ENCODE data around the gene C19orf47. TPM values are rescaled to one million over a fixed set of nuclear protein-coding genes. Genes with fewer than 3 reads are reported as not detected.

The C19orf47 gene
- total RNA-seq, 2 donors from 2014 or later, result 20.2 to 34.2 TPM

GRCh38 chr19:40286971-40287421 lies 61.2 kb downstream of the C19orf47 start:
- no peak for DNase-seq (ENCODE audit: low spot score)
- H3K9me3 ChIP-seq, result no peaks in the 10 kb centered on the region
- no peak for ATAC-seq (ENCODE audit: insufficient number of reproducible peaks, low FRiP score, low read depth)

GRCh38 chr19:40286235-40286970 lies 61.8 kb downstream of the C19orf47 start:
- ATAC-seq (ENCODE audit: insufficient number of reproducible peaks, low FRiP score, low read depth) (no peak), DNase-seq (ENCODE audit: low spot score) (no peak)
- TF ChIP-seq CTCF (IDR thresholded peaks at IDR 0.05), result no peak
- Histone ChIP-seq H3K9me3 (no peaks in the 10 kb centered on the region), H3K27me3 (replicated peaks; ENCODE audit: insufficient read depth) (no peaks in the 10 kb centered on the region), H3K27ac (peak overlapping the region; percentile 92 to 97), H3K4me3 (peak overlapping the region; percentile 96), H3K36me3 (no peaks in the 10 kb centered on the region), H3K4me1 (ENCODE audit: control insufficient read depth in 1 of 2, low read depth in 2 of 2) (peaks cover 11 to 34% of the 10 kb centered on the region in 2 donors)

More at GRCh38 chr19:40286971-40287421, 61.2 kb downstream of the C19orf47 start:
- no peak for TF ChIP-seq CTCF (IDR thresholded peaks at IDR 0.05)
- no peaks in the 10 kb centered on the region for H3K27me3 ChIP-seq (replicated peaks; ENCODE audit: insufficient read depth)
- no peak overlapping the region for H3K27ac ChIP-seq
- no peaks in the 10 kb centered on the region for H3K36me3 ChIP-seq
- H3K4me1 ChIP-seq (ENCODE audit: control insufficient read depth in 1 of 2, low read depth in 2 of 2), result peaks cover 10 to 31% of the 10 kb centered on the region in 2 donors
- H3K4me3 ChIP-seq, result no peak overlapping the region

- ATAC-seq (ENCODE audit: insufficient number of reproducible peaks, low FRiP score, low read depth) (peak; percentile 86), DNase-seq (ENCODE audit: low spot score) (peak; percentile 94)
- H3K4me1 ChIP-seq (ENCODE audit: control insufficient read depth in 1 of 2, low read depth in 2 of 2), result peaks cover 17 to 41% of the 10 kb centered on the region in 2 donors
- H3K4me3 ChIP-seq, result peak overlapping the region; percentile 96
- no peak for TF ChIP-seq CTCF (IDR thresholded peaks at IDR 0.05)
- H3K9me3 ChIP-seq, result no peaks in the 10 kb centered on the region
- peak overlapping the region; percentile 92 to 97 for H3K27ac ChIP-seq
- no peaks in the 10 kb centered on the region for H3K27me3 ChIP-seq (replicated peaks; ENCODE audit: insufficient read depth)
- no peaks in the 10 kb centered on the region for H3K36me3 ChIP-seq
These were observed 62.6 kb downstream of the C19orf47 start for GRCh38 chr19:40285353-40286234.

GRCh38 chr19:40284501-40285352 lies 63.5 kb downstream of the C19orf47 start, which contains the start of gene AKT2:
TSS of gene AKT2 (minus strand) at chr19:40285345. CDS start at chr19:40265267, 20,078 bp downstream.
- H3K27ac ChIP-seq, result peak within 1 kb of the TSS; percentile 92 to 97
- no peaks in the 10 kb centered on the region for H3K36me3 ChIP-seq
- H3K4me1 ChIP-seq (ENCODE audit: control insufficient read depth in 1 of 2, low read depth in 2 of 2), result peaks cover 22 to 50% of the 10 kb centered on the region in 2 donors
- no peak for TF ChIP-seq CTCF (IDR thresholded peaks at IDR 0.05)
- H3K9me3 ChIP-seq, result no peaks in the 10 kb centered on the region
- no peaks in the 10 kb centered on the region for H3K27me3 ChIP-seq (replicated peaks; ENCODE audit: insufficient read depth)
- ATAC-seq (ENCODE audit: insufficient number of reproducible peaks, low FRiP score, low read depth) (peak; percentile 9), DNase-seq (ENCODE audit: low spot score) (no peak)
- H3K4me3 ChIP-seq, result peak within 1 kb of the TSS; percentile 96

Measured in thoracic aorta (tissue), 2 donors.